HG03442 (cell line): ENCODE measurements around the gene ANGPT4.
"Not testable (repeated sequence)": the region's sequence is repeated elsewhere in the genome, so short reads cannot be mapped to it uniquely, and the experiment has no call there.

Experiments
- ATAC-seq: cut with Tn5 transposase; IDR thresholded peaks from one replicate; pipeline ENCODE4 v1.9.1; 2021; ENCODE audit warnings: mild to moderate bottlenecking, moderate library complexity; ENCODE audit not compliant: unreplicated experiment

The ANGPT4 gene

DNA sequence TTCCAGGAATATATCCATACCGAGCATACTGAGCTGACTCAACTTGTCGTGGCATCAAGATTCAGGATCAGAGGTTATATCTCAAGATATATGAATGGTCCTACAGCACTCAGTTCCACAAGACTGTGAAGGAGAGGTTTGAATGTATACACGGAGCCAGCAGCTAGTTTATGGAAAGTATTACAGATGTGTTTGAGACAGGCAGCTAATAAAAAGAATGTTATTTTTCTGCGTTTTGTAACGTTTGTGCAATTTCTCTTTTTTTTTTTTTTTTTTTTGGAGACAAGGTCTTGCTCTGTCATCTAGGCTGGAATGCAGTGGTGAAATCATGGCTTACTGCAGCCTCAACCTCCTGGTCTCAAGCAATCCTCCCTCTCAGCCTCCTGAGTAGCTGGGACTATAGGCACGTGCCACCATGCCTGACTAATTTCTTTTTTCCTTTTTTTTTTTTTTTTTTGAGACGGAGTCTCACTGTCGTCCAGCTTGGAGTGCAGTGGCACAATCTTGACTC is 86.1 kb downstream of the ANGPT4 start:
- no peak for ATAC-seq

DNA sequence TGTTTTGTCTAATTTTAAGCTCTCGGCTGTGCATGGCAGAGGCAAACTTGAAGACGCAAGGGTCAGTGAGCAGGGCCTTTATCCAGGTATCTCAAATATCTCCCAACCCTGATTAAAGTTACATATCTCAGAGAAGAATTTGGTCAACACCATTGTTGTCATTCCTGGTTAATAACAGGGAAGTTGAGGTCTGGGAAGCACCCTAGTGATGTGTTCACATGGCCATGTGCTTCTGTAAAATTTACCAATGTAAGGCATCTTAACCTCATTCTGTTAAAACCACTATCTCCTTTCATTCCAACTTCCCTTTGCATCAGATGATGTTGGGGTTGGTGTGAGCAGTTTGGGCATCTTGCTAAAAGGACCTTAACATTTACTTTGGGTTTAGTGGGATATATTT is 86.6 kb downstream of the ANGPT4 start:
- ATAC-seq: no peak

DNA sequence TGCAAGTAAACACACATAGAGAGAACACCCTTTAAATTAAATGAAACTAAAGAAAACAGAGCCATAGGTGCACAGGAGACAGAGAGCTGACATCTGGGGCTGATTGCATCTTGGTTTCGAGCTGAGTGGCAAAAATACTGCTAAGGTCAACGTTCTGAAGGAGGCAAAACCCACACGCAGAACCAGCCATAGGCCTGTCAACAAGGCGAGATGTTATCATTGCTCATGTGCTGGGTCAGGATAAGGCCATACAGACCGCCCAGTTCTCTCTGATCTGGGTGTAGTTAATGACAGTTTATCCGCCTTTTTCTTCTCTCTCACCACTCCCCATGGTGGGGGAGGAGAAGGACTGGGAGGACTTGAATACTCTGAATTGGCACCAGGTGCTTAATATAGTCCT is 87.1 kb downstream of the ANGPT4 start:
- ATAC-seq: no peak

DNA sequence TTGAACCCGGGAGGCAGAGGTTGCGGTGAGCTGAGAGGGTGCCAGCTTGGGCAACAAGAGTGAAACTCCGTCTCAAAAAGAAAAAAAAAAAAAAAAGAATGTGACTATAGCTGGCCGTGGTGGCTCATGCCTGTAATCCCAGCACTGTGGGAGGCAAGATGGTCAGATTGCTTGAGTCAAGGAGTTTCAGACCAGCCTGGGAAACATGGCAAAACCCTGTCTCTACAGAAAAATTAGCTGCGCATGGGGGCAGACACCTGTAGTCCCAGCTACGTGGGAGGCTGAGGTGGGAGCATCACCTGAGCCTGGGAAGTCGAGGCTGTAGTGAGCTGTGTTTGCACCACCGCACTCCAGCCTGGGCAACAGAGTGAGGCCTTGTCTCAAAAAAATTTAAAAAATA is 88.2 kb downstream of the ANGPT4 start:
- not testable (repeated sequence) for ATAC-seq

GRCh38 chr20:826695-827323 is 89.3 kb downstream of the ANGPT4 start:
- no peak for ATAC-seq

DNA sequence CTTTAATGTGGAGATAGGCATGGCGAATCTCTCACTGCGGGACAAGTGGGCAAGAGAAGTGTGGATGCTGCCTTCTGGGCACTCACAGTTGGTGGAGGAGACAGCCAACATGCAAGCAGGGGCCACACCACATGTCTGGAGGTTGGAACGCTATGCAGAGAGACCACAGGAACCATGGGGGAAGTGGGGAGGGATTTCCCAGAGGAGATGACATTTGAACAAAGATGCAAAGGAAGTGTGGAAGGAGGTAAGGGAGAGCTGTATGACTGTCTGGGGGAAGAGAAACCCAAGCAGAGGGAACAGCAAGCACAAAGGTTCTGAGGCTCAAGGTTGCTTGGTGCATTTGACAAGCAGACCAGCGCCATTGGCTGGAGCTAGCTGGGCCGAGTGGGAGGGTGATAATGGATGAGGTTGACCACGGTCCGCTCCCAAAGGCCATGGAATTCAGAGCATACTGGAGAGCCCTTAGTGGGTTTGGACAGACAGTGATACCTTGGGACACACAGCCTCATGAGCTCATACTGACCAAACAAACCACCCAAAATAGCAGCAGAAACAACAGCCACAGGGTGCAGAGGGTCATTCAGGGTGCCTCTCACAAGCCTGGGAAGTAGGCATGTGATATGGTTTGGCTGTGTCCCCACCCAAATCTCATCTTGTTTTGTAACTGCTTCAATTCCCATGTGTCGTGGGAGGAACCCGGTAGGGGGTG is 90.3 kb downstream of the ANGPT4 start:
- no peak for ATAC-seq

GRCh38 chr20:824916-825315 is 91.2 kb downstream of the ANGPT4 start:
- no peak for ATAC-seq

DNA sequence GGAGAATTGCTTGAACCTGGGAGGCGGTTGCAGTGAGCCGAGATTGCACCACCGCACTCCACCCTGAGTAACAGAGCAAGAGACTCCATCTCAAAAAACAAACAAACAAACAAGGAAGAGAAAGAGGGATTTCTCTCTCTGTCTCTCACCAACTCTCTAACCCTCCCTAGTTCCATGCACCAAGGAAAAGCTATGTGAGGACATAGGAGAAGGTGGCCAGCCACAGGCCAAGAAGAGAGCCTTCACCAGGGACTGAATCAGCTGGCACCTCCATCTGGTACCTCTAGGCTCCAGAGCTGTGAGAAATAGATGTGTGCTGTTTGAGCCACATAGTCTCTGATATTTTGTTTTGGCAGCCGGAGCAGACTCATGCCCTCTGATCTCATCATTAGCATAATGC is 91.6 kb downstream of the ANGPT4 start:
- ATAC-seq: no peak

GRCh38 chr20:823574-823902 is 92.6 kb downstream of the ANGPT4 start:
- ATAC-seq: no peak

- no peak for ATAC-seq
Observed at GRCh38 chr20:822651-823573, 93.2 kb downstream of the ANGPT4 start.

GRCh38 chr20:821731-822065 is 94.4 kb downstream of the ANGPT4 start:
- ATAC-seq: no peak

- ATAC-seq: no peak
Observed at GRCh38 chr20:821046-821730, 94.9 kb downstream of the ANGPT4 start.

DNA sequence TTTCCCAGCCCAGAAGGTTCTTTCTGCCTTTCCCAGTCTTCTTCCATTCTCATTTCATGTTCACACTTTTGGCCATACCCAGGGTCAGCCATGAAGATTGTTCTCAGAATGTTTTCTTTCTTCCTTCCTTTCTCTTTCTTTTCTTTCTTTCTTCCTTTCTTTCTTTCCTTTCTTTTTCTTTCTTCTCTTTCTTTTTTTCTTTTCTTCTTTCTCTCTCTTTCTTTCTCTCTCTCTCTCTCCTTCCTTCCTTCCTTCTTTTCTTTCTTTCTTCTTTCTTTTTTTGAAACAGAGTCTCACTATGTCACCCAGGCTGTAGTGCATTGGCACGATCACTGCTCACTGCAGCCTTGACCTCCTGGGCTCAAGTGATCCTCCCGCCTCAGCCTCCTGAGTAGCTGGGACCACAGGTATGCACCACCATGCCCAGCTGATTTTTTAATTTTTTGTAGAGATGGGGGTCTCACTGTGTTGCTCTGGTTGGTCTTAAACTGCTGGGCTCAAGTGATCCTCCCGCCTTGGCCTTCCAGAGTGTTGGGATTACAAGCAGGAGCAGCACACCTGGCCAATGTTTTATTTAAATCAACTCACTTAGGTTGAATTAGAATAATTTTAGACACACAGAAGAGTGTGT is 95.7 kb downstream of the ANGPT4 start:
- ATAC-seq: no peak
